NCI-H748 (cell line): Measurements from ENCODE around the gene COX20.
"Not testable (repeated sequence)": the region's sequence is repeated elsewhere in the genome, so short reads cannot be mapped to it uniquely, and the experiment has no call there.

Experiments
- DNase-seq: peaks from one replicate; lab custom pipeline; 2025; ENCODE audit not compliant: unreplicated experiment; lab: John Stamatoyannopoulos, UW

The COX20 gene, protein sequence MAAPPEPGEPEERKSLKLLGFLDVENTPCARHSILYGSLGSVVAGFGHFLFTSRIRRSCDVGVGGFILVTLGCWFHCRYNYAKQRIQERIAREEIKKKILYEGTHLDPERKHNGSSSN

DNA sequence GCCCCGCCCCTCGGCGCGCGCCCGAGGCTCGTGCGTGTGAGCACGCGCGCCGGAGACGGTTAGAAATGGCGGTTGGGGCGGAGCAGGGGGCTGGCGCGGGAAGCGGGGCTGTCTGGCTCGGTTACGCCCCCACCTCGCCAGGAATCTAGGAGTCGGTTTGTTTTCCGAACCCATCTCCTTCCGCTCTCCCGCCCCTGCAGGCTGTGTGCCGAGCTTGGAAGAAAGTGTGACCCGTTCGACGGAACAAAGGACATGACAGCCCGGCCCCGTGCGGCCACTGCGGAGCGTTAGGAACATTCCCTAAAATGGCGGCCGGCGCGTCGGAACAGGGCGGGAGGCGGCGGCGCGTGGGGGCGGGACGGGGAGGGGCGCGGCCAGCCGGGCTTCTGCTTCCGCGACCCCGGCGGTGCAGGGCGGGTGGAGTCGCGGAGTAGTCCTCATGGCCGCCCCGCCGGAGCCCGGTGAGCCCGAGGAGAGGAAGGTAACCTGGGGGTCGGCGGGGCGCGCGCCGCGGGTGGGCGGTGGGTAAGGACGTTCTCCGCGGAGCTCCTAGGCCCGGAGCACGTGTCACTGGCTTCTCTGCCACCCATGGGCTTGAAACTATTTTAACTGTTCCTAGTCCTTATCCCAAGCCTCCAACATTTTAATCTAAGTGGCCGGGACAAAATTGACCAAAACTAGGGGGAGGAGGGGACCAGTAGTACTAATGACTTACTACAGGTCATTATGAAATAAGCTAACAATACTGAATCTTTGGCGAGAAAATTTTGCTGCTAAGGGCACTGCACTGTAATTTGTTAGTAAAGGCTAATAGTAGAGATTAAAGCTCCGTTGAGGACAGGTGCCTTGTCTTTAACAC is at the start of gene COX20:
Gene COX20, plus strand, starts transcription at position 383 of the 859 bp plus-strand sequence. Its CDS starts 57 bp downstream, at position 440.
- DNase-seq: peak; percentile 95

DNA sequence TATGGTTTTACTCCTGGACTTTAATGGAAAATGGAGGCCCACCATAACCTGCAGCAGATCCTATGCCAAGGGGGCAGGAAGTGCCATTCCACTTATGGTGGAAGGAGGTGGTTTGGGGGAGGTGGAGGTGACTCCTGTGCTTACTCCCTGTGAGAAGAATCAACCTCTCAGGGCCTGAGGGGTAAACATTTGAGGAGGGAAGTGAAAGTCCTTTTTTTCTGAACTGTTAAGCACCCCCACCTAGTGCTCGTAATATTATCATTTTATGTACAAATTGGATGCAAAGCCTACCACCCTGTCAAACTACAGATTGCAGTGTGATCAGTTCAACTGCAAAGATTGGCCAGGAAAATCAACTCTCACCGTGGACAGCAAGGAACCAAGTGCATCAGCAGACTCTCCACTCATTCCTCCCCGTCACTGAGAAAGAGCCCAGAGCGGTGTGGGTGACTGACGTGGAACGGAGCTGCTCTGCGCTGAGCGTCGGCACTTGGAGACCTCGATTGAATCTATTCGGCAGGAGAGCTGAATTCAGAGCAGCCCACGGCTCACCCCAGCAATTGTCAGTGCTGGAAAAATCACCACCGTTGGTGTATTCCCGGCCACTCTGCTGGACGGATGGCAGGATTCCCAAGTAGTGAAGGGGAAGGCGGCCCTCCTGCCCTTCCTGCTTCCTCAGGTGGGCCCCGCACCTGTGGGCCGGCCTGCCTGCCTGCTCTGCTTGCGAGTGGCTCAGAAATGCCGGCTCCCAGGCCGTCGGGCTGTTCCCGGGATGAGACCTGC is 46.8 kb upstream of the COX20 start:
- no peak for DNase-seq

DNA sequence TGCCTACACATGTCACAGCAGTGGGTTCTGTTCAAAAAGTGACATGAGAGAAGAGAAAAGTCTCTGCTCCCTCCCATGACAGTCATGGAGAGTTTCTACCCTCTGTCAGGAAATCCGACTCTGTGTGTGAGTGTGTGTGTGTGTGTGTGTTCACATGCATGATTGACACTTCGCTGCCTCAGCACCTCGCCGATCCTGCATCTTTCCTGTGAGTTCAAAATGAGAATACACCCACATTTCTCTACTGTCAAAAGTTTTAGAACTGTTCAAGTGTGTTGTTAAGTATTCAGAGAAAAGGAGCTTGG is 46.2 kb upstream of the COX20 start:
- no peak for DNase-seq

DNA sequence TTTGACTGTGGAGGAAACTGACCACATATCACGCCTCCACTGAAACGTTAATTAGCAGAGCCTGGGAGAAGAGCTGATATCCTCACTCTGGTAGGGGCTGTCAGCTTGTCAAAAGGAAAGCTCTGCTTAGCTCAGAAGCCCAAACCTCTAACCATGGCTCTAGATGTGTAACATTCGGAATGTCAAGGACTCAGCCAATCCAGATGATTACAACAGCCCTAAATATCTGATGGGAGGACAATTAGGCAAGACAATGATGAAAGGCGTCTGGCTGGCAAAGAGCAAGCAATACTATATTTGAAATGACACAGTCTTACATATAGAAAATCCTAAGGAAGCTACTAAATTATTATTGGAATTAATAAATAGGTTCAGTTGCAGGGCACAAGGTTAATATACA is 45.7 kb upstream of the COX20 start:
- no peak for DNase-seq

DNA sequence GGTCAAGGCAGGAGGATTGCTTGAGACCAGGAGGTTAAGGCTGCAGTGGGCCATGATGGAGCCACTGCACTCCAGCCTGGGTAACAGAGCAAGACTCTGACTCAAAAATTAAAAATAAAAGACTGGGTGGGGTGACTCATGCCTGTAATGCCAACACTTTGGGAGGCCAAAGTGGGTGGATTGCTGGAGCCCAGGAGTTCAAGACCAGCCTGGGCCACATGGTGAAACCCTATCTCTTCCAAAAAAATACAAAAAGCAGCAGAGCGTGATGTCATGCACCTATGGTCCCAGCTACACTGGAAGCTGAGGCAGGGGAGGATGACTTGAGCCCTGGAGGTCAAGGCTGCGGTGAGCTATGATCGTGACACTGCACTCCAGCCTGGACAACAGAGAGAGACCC is 44.4 kb upstream of the COX20 start:
- DNase-seq: no peak

DNA sequence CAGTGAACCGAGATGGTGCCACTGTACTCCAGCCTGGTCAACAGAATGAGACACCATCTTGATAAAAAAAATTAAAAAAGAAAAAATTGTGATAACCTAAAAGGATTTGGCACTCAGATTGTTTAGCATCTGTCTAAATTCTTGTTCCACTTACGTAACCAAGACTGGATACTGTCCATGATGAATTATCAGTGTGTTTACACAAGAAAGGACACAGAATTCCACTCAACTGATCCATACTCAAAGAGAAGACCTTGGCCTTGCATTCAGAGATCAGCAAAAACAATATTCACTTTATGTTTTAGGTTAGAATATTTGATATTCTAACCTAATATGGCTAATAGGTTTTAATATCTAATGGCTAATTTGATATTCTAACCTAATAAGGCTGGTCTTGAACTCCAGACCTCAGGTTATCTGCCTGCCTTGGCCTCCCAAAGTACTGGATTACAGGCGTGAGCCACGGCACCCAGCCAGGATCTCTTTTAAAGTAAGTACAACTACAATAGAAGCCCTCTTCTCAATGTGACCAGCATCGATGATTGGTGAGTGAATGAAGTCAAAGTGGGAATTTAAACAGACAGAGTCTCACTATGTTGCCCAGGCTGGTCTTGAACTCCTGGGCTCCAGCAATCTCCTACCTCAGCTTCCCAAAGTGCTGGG is 43.1 kb upstream of the COX20 start:
- DNase-seq: no peak

DNA sequence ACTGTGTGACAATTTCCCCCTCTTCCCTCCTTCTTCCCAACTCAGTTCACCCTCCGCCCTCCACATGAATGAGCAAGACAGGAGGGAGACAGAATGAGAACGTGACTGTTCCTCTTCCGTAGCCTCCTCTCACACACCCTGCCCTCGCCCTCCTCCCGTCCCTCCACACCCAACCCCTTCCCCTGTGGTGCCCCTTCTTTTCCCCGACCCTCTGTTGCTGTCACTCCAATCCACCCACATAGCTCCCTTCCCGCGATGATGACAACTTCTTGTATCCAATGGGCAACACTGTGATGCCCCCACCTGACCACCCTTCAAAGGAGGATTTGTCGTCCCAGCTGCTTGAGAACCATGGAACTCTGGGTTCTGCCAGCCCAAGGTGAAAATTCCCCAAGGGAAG is 41.4 kb upstream of the COX20 start:
- no peak for DNase-seq

DNA sequence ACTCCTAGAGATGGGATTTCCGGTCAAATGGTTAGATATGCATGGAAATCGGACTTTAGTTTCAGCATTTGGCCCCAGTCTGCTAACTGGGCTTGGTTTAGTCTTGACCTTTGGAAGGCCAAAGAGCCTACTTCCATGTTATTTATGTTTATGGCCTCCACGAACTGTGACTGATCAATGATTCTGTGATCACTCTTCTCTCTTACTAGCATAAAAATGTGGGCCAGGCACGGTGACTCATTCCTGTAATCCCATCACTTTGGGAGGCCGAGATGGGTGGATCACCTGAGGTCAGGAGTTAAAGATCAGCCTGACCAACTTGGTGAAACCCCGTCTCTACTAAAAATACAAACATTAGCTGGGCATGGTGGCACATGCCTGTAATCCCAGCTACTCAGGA is 40.9 kb upstream of the COX20 start:
- not testable (repeated sequence) for DNase-seq

DNA sequence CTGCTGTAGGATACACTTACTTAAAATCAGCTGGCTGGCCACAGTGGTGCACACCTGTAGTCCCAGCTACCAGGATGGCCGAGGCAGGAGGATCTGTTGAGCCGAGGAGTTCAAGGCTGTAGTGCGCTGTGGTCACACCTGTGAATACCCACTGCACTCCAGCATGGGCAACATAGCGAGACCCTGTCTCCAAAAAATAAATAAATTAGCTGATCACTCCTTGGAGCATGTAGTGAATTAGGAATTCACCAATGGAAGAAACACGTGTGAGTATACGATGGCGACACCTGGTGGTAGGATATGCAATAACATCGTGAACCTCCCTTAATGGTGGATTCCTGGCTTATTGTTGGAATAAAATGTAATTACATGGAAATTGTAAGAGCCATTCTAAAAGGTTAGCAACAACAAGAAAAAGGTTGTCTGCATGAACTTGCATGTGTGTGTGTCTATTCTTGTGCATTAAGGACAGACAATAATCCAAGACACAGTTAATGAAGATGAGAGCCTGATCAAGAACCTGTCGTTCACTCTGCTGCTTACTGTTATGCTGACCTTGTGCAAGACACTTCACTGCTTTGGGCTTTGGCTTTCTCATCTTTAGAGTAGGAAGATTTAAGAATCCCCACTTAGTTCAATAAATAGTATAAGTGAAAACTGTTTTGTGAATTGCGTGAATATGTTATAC is 38.6 kb upstream of the COX20 start:
- DNase-seq: peak; percentile 56

DNA sequence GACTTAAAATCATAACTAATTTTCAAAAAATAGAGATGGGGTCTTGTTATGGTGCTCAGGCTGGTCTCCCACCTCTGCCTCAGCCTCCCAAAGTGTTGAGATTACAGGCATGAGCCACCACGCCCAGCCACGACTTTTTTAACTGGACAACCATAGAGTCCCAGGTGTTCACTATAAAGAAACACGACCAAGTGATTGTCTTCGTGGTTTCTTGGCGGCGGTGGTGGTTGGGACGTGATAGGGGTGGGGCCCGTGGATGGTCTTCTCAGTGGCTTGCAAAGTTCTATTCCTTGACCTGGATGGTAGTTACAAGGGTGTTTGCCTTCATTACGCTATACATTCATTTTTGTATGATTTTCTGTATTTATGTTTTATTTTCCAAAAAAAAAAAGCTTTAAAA is 34.6 kb upstream of the COX20 start:
- DNase-seq: no peak

DNA sequence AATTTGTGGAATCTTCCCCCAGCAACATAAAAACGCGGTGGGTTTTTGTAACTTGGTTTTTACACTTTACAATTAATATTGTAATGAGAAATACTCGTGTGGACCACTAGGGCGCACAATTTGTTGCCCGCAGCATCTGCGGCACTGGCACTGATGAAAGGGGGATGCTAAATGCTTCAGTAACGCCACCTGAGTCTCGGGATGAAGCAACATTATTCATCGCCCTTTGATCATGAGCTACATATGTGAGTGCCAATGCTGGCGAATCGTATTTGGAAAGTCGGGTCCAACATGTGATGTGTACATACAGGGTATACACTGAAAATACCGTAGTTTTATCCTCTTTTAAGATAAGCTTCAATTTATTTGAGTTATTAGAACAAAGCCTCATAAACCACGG is 34.2 kb upstream of the COX20 start:
- DNase-seq: peak; percentile 72

DNA sequence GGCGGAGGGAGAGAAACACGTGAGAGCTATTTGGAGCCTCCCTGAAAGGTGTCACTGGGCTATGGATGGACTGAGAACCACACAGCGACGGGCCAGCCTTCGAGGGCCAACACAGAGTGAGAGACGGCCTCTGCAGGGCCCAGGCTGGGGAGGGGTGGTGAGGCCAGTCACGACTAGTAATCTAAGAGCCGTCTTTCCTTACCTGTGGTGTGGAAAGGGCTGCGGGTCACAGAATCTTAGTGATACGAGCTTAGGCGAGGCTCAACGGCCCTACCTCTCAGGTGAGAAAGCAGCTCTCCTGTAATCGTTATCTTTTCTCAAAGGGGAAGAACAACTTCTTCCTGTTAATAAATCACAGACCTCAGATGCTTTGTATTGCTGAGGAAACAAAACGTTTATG is 33.4 kb upstream of the COX20 start:
- DNase-seq: no peak

DNA sequence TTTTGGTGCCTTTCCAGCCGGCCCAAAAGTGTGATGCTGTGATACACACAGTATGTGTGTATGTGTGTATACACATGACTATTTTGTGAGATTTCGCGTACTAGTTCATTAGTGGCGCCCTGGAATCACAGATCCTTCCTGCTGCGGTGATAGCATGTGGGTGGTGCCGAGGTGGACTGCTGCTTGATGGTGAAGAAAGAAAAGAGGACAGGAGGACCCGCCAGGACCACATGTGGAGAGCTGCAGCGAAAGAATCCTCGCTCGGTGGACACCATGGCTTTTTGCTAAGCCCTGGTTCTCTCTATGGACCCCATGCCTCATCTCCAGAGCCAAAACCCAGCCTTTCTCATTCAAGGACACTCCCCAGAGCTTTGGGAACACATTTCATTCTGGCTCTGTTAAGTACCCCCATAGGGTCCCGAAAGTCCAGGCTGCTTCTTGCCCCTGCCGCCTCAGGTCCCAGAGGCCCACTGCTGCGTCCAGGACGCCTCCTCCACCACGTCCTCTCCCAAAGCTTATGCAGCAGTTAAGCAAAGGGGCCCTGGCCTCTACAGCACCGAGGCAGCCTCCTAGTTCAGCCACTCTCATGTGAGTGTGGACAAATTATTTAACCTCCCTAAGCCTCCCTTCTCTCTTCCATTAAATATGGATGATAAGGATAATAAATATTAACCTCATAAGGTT is 32.8 kb upstream of the COX20 start:
- DNase-seq: no peak

DNA sequence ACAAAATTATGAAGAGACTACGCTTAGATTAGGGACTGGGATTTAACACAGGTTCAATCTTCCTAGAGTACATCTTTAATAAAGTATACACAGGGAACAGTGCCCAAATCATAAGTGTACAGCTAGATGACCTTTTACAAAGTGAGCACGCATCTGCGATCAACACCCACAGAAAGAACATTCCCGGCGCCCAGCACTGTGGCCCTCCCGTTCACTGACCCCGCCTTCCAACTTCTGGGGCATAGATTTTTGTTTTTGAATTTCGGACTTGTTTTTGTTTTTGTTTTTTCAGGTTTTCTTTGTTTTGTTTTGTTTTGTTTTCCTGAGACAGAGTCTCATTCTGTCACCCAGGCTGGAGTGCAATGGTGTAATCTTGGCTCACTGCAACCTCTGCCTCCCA is 30.6 kb upstream of the COX20 start:
- DNase-seq: no peak

DNA sequence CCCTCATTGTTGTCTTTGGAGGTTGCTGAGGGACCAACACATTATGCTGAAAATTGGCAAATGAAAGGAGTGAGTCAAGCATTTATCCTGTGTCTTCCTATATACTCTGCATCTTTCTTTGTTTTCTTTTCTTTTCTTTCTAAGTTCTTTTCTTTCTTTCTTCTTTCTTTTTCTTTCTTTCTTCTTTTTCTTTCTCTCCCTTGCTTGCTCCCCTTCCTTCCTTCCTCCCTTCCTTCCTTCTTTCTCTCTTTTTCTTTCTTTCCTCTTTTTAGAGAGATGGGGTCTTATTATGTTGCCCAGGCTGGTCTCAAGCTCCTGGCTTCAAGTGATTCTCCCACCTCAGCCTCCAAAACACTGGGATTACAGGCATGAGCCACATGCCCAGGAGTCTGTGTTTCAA is 28.3 kb upstream of the COX20 start:
- DNase-seq: no peak

DNA sequence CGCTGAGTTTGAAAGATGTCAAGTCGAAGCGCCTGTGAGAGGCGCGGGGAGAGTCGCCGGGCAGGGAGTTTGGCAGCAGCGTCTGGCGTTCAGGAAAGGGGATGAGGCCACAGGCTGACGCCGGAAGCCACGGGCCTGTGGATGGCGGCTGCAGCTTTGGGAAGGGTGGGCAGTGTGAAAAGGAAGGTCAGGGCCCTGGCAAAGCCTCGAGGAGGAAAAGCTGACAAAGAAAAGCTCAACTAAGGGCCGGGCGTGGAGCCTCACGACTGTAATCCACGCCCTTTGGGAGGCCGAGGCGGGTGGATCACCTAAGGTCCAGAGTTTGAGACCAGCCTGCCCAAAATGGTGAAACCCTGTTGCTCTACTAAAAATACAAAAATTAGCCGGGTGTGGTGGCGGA is 25.2 kb upstream of the COX20 start:
- DNase-seq: no peak

DNA sequence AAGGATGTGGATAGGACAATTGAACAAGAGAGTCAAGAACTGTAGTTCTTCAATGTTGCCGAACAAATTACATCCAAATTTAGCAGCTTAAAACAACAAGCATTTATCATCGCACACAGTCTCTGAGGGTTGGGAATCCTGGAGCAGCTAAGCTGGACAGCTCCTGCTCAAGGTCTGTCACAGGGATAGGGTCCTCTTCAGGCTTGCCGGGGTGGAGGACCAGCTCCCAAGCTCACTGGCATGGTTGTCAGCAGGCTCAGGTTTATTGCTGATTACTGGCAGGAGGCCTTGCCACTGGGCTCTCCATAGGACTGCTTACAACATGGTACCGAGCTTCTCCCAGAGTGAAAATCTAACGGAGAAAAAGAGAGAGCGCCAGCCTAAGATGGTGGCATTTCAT is 22.1 kb upstream of the COX20 start:
- no peak for DNase-seq

DNA sequence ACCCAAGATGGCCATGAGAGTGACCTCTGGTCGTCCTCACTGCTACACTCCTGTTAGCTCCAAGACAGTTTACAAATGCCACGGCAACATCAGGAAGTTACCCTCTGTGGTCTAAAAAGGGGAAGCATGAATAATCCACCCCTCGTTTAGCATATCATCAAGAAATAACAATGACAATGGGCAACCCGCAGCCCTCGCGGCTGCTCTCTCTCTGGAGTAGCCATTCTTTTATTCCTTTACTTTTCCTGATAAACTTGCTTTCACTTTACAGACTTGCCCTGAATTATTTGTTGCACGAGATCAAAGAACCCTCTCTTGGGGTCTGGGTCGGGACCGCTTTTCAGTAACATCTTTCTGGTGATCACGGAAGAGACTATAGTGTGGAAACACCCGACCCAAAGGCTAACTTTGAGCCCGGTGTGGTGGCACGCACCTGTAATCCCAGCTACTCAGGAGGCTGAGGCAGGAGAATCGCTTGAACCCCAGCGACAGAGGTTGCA is 19.8 kb upstream of the COX20 start:
- no peak for DNase-seq

DNA sequence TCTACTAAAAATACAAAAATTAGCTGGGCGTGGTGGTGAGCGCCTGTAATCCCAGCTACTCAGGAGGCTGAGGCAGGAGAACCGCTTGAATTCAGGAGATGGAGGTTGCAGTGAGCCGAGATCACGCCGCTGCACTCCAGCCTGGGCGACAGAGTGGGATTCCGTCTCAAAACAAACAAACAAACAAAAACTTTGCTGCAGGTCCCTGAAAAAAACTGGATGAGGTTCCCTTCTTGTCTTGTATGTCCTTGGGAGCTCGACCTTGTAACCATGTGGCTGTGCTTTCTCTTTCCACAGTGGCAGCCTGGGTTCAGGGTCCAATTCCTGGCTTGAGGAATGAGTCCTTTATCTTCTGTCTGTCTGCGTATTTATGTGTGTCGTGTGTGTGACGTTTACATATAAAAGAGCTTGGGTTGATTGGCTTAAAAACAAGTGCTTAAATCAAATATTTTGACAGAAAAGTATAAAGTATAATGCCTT is 18.0 kb upstream of the COX20 start:
- no peak for DNase-seq

DNA sequence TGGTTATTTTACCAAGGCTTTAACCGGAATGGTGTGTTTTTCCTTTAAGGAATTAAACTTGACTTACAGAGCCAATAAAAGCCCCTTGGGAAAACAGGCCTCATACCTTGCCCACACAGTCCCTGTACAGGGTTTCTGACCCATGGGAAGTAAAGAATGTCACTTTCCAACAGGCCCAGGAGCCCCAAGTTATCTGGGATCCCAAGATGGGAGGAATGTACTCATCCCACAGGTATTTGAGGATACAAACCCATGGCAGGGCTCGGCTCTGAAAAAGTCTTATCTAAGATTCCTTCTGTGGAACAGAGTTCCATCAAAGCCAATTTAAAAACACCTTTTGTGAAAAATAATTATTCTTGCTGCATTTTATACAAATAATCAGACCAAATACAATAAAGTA is 15.3 kb upstream of the COX20 start:
- no peak for DNase-seq
